ENCODE data around the gene SCAMP4.
A peak's percentile ranks its signal among the peaks of the same experiment; 100 is the strongest.
"Not testable (repeated sequence)": the region's sequence is repeated elsewhere in the genome, so short reads cannot be mapped to it uniquely, and the experiment has no call there.

SCAMP4 gene

DNA sequence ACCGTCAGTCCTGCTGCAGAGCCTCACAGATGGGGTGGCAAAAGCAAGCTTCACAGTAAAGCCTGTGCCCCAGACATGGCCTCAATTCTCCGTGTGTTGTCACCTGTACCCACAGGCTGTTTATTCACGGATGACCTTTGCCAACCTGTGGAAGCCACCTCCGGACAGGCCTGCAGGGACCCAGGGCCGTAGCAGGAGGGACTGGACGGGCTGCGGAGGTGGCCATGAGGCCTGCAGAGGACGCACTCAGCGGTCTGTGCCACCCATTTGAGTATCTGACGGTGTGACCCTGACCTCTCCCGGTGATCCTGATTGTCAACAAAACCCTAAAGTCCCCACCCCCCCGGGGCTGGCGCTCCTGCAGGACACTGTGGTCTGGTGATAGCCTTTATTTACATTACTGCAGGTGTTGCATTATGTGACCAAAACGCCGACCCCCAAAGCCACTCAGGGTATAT lies 34.0 kb upstream of the SCAMP4 start:
- Histone ChIP-seq H3K4me1 (ENCODE audit: control insufficient read depth, insufficient read depth, low read length) (peaks cover 19% of the 10 kb centered on the region), H3K36me3 (ENCODE audit: insufficient read depth, low read length) (peaks cover 6% of the 10 kb centered on the region), H3K4me2 (ENCODE audit: low read length) (no peak overlapping the region), H3K9ac (ENCODE audit: low read depth, low read length) (no peak overlapping the region), H3K9me3 (replicated peaks; ENCODE audit: low read length) (no peaks in the 10 kb centered on the region), H3K4me3 (ENCODE audit: low read length) (no peak overlapping the region), H3K27me3 (ENCODE audit: control insufficient read depth, insufficient read depth, low read length) (no peaks in the 10 kb centered on the region)

DNA sequence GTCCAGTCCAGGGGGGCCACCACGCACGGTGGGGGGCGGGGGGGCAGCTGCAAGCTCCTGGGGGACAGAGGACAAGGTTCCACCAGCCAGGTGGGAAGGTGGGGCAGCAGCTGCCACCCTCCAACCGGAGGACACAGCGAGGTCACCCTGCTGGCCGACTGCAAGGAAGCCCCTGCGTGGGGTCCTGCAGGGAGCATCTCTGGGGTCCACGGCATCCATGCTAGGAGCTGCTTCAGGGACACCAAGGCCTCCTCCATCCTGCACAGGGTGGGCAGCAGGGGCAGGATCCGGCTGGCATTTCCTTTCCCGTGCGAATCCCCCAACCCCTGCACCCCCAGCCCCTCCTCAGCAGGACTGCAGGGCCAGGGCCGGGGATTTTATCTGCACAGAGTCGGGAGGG lies 33.6 kb upstream of the SCAMP4 start:
- Histone ChIP-seq H3K9ac (ENCODE audit: low read depth, low read length) (no peak overlapping the region), H3K4me2 (ENCODE audit: low read length) (no peak overlapping the region), H3K4me3 (ENCODE audit: low read length) (no peak overlapping the region), H3K27me3 (ENCODE audit: control insufficient read depth, insufficient read depth, low read length) (no peaks in the 10 kb centered on the region), H3K9me3 (replicated peaks; ENCODE audit: low read length) (no peaks in the 10 kb centered on the region), H3K4me1 (ENCODE audit: control insufficient read depth, insufficient read depth, low read length) (peaks cover 24% of the 10 kb centered on the region), H3K36me3 (ENCODE audit: insufficient read depth, low read length) (peaks cover 6% of the 10 kb centered on the region)

DNA sequence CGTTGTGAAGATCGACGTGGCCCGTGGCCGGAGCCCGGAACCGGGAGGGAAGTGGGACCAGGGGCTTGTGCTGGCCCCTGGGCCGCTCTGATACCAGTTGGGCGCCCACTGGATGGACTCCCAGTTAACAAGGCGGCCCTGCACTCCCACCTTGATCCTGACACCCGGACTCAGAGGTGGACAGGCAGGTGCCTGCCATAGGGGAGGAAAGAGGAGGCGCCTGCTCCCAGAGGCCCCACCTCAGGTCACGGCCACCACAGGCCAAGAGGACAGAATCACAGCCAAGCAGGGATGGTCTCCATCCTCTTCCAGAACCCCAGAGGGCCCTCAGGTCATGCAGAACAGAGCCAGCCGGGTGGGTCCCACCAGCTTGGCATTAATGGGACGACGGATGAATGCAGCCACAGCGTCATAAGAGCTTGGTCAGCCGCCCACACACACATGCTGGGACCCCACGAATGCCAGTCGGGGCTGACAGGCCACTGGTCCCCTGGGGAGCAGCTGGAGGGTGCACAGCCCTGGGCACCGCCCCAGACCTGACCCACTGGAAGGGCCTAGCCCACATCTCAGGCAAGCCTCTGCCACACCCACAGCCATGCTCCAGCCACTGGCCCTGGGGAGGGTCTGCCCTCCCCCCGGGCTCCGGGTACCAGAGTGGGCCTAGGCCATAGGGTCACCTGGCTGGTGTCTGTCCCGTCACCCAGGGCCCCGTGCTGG lies 32.2 kb upstream of the SCAMP4 start:
- Histone ChIP-seq H3K4me3 (ENCODE audit: low read length) (peak overlapping the region; percentile 99), H3K4me1 (ENCODE audit: control insufficient read depth, insufficient read depth, low read length) (peaks cover 25% of the 10 kb centered on the region), H3K9ac (ENCODE audit: low read depth, low read length) (peak overlapping the region; percentile 97), H3K27me3 (ENCODE audit: control insufficient read depth, insufficient read depth, low read length) (no peaks in the 10 kb centered on the region), H3K4me2 (ENCODE audit: low read length) (peak overlapping the region; percentile 95), H3K36me3 (ENCODE audit: insufficient read depth, low read length) (peaks cover 6% of the 10 kb centered on the region), H3K9me3 (replicated peaks; ENCODE audit: low read length) (no peaks in the 10 kb centered on the region)

DNA sequence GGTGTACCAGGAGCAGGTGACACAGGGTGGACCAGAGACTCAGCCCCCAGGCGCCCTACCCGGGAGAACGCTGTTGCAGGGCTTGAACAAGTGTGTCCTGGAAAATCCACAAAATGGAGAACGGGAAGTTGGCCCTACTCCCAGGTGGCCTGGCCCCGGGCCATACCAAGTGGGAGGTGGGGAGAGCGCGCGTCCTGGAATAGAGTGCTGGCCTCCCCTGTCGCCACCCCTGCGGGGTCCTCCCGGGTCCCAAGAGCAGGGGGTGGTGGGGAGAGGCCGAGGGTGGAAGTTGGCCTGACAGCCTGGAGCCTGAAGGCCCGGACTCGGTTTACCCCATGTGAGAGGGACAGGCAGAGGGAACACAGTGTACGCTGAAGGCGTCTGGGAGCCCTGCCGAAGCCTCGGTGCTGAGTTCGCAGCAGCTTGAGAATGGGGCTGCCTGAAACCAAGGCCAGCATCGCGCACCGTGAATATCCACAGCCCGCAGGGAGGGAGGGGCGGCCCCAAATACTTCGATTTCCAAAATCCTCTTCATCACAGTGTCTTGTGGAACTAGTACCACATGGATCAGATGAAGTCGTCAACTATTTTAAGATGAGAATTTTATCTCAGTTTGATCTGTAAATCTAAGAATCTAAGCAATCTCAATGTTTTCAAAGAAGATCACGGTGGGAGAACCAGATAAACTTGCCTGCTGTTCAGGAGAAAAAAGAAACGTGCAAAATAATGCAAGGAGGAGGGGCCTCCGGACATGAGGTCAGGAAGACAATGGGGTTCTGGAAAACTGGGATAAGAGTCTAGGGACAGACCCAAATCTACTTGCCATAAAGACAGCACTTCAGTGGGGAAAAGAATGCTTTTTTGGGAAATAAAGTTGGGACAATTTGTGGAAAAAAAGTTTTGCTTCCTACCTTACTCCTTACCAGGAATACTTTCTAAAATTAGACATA lies 31.4 kb upstream of the SCAMP4 start:
- H3K36me3 ChIP-seq (ENCODE audit: insufficient read depth, low read length): peaks cover 6% of the 10 kb centered on the region
- peak overlapping the region; percentile 99 for H3K4me3 ChIP-seq (ENCODE audit: low read length)
- H3K4me2 ChIP-seq (ENCODE audit: low read length): peak overlapping the region; percentile 95
- no peaks in the 10 kb centered on the region for H3K27me3 ChIP-seq (ENCODE audit: control insufficient read depth, insufficient read depth, low read length)
- peaks cover 25% of the 10 kb centered on the region for H3K4me1 ChIP-seq (ENCODE audit: control insufficient read depth, insufficient read depth, low read length)
- H3K9ac ChIP-seq (ENCODE audit: low read depth, low read length): peak overlapping the region; percentile 97
- no peaks in the 10 kb centered on the region for H3K9me3 ChIP-seq (replicated peaks; ENCODE audit: low read length)

DNA sequence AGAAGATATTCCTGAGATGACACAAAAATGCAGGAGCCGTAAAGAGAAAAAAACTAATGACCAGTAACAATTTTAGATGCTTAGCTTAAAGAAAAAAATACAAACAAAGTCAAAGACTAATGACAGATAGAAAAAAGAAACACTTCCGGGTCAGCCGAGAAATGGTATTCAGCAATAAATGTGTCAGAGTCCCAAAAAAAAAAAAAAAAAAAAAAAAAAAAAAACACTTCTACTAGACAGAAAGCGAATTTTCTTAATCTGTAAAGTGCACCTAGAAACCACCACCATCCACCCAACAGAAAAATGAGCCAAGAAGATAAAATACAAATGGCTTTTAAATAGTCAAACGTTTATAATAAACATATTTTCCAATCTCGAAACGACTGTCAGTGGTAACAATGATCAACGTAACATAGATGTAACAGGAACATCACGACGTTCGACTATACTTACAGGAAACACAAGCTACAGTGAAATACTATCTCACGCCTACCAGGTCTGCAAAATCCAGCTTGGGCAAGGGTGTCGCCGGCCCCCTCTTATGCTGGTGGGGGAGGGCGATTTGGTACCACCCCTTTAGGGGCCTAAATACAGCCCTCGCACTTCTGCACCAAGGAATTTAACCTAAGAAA lies 30.5 kb upstream of the SCAMP4 start:
- Histone ChIP-seq H3K4me2 (ENCODE audit: low read length) (peak overlapping the region; percentile 95), H3K36me3 (ENCODE audit: insufficient read depth, low read length) (peaks cover 6% of the 10 kb centered on the region), H3K4me1 (ENCODE audit: control insufficient read depth, insufficient read depth, low read length) (peaks cover 25% of the 10 kb centered on the region), H3K27me3 (ENCODE audit: control insufficient read depth, insufficient read depth, low read length) (no peaks in the 10 kb centered on the region), H3K9ac (ENCODE audit: low read depth, low read length) (peak overlapping the region; percentile 97), H3K9me3 (replicated peaks; ENCODE audit: low read length) (no peaks in the 10 kb centered on the region), H3K4me3 (ENCODE audit: low read length) (peak overlapping the region; percentile 99)

DNA sequence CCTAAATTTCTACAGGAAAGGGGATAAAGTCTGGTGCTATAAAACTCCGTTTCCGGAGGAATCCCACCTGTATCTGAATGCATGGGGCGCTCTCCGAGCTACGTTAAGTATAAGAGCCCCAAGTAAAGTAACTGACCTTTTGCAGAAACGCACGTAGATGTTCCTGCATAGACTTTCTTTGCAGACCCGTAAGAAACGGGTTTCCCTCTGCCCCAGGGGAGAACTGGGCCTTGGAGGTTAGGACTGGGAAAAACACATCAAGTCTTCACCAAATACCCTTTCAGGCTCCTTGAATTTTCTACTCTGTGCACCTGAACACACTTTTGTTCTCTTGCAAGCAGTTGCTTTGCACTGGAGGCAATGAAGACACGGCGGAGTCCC lies 29.9 kb upstream of the SCAMP4 start:
- Histone ChIP-seq H3K4me3 (ENCODE audit: low read length) (peak overlapping the region; percentile 99), H3K4me1 (ENCODE audit: control insufficient read depth, insufficient read depth, low read length) (peaks cover 25% of the 10 kb centered on the region), H3K4me2 (ENCODE audit: low read length) (peak overlapping the region; percentile 95), H3K9ac (ENCODE audit: low read depth, low read length) (peak overlapping the region; percentile 97)
- not testable (repeated sequence) for H3K36me3 ChIP-seq (ENCODE audit: insufficient read depth, low read length); H3K9me3 ChIP-seq (replicated peaks; ENCODE audit: low read length); H3K27me3 ChIP-seq (ENCODE audit: control insufficient read depth, insufficient read depth, low read length)

DNA sequence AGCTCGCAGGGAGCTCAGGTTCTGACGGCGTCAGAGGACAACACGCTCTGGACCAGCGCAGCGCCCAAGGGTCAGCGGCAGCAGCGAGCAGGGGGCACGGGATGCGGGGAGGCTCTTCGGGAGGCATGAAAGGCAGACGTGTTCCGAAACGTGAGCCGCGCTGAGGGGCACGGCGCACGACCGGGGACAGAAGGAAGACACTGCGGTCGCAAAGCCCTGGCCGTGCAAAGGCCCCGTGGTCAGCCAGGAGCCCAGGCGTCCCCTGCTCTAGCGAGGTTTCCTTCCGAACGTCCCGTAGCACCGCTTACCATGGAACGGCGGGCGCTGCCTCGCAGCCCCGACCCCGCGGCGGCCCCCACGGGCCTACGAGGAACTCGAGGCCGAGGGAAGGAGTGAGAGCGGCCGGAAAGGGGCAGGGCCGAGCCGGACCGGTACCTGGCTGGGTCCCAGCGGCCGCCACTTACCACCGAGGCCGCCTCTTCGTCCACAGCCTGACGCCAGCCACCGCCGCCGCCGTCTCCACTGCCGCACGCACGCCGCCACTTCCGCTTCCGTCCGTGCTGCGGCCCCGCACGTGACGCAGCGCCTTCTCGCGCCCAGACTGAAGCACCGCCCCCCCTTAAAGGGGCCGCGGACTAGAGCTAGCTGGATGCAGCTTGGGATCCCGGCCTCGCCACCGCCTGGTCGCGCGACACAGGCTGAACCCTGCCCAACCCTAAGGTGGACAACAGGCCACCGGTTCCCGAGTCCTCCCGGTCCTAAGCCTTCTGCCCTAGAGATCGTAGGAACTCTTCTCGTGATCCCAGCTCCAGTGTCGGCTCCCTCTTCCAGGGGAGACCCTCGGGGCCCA lies 29.3 kb upstream of the SCAMP4 start:
- H3K9ac ChIP-seq (ENCODE audit: low read depth, low read length): peak overlapping the region; percentile 97
- peaks cover 12% of the 10 kb centered on the region for H3K36me3 ChIP-seq (ENCODE audit: insufficient read depth, low read length)
- H3K4me1 ChIP-seq (ENCODE audit: control insufficient read depth, insufficient read depth, low read length): peaks cover 25% of the 10 kb centered on the region
- H3K4me2 ChIP-seq (ENCODE audit: low read length): peak overlapping the region; percentile 95
- no peaks in the 10 kb centered on the region for H3K9me3 ChIP-seq (replicated peaks; ENCODE audit: low read length)
- no peaks in the 10 kb centered on the region for H3K27me3 ChIP-seq (ENCODE audit: control insufficient read depth, insufficient read depth, low read length)
- peak overlapping the region; percentile 99 for H3K4me3 ChIP-seq (ENCODE audit: low read length)

DNA sequence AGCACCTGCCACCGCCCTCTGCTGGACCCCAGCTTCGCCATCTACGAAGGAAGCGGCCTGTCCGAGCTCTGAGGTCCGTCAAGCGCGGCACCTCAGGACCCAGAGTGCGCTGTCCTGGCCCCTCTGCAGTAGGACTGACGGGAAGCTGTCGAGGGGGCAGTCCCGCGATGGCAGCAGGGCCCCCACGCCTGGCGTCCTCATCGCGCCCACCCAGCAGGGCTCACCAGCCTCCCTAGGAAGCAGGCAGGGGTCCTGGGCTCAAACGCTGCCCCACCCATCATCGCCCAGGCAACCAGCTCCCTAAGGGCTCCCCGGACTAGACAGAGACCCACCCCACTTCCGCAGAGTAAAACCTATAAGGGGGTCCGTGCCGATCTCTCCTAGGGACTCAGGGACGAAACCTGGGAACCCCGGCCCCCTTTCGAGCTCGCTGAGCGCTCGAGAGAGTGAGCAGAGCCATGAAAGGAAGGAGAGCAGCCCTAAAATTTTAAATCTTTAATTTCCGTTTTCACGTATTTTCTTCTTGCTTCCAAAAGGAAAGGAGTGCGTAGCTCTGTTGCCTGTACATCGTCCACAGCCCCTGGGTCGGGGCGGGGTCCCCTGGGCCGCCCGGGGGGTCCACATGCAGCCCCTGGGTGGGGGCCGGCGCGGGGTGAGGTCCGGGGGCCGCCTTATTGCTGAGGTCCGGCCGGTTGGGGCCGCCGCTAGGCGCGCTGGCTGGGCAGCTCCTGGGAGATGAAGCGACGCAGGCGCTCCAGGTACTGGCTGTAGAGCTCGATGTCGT lies 28.5 kb upstream of the SCAMP4 start:
- H3K9me3 ChIP-seq (replicated peaks; ENCODE audit: low read length); H3K36me3 ChIP-seq (ENCODE audit: insufficient read depth, low read length); H3K27me3 ChIP-seq (ENCODE audit: control insufficient read depth, insufficient read depth, low read length): not testable (repeated sequence)
- H3K4me3 ChIP-seq (ENCODE audit: low read length): peak overlapping the region; percentile 99
- H3K9ac ChIP-seq (ENCODE audit: low read depth, low read length): peak overlapping the region; percentile 97
- peak overlapping the region; percentile 95 for H3K4me2 ChIP-seq (ENCODE audit: low read length)
- peaks cover 25% of the 10 kb centered on the region for H3K4me1 ChIP-seq (ENCODE audit: control insufficient read depth, insufficient read depth, low read length)

DNA sequence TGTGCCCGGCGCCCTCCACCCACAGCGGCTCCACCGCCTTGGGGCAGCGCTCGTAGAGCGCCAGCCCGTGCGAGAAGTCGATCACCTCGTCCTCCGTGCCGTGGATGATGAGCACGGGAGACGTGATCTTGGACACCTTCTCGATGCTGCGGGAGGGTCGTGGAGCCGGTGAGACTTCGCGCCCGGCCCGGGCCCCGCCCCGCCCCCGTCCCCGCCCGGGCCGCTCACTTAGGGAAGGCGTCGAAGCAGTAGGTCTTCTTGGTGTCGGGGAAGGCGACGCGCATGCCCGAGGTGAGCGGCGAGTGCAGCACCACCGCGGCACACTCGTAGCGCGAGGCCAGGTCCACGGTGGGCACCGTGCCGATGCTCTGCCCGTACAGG lies 27.9 kb upstream of the SCAMP4 start:
- not testable (repeated sequence) for H3K4me3 ChIP-seq (ENCODE audit: low read length); H3K9me3 ChIP-seq (replicated peaks; ENCODE audit: low read length); H3K36me3 ChIP-seq (ENCODE audit: insufficient read depth, low read length); H3K9ac ChIP-seq (ENCODE audit: low read depth, low read length); H3K27me3 ChIP-seq (ENCODE audit: control insufficient read depth, insufficient read depth, low read length); H3K4me2 ChIP-seq (ENCODE audit: low read length)
- peaks cover 26% of the 10 kb centered on the region for H3K4me1 ChIP-seq (ENCODE audit: control insufficient read depth, insufficient read depth, low read length)

DNA sequence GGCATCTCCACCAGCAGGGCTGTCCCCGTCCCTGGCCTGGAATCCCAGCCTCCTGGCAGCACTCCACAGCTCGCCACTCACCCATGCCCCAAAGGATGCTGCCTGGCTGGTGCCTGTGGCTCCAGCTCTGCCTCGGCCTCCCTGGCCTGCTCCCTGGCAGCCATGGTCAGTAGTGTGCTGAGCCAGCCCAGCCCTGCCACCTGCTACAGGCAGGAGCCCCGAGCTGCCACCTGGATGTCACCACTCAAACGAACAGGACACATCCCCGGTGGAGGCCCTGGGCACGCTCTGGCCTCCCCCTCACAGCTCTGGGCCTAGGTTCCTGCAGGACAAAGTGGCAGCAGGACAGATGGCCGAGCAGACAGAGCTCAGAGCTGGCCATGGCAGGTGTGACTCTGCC lies 26.6 kb upstream of the SCAMP4 start:
- not testable (repeated sequence) for H3K36me3 ChIP-seq (ENCODE audit: insufficient read depth, low read length); H3K4me2 ChIP-seq (ENCODE audit: low read length); H3K9ac ChIP-seq (ENCODE audit: low read depth, low read length); H3K9me3 ChIP-seq (replicated peaks; ENCODE audit: low read length); H3K4me3 ChIP-seq (ENCODE audit: low read length); H3K27me3 ChIP-seq (ENCODE audit: control insufficient read depth, insufficient read depth, low read length)
- H3K4me1 ChIP-seq (ENCODE audit: control insufficient read depth, insufficient read depth, low read length): peaks cover 30% of the 10 kb centered on the region
